ENCODE data around the gene MXD3. TPM values are rescaled to one million over a fixed set of nuclear protein-coding genes. Genes with fewer than 3 reads are reported as not detected.

Gene MXD3
- total and polyA plus RNA-seq, 2 of the 4 experiments (the other 2 are of a cell fraction): 7.3 to 12.9 TPM

DNA sequence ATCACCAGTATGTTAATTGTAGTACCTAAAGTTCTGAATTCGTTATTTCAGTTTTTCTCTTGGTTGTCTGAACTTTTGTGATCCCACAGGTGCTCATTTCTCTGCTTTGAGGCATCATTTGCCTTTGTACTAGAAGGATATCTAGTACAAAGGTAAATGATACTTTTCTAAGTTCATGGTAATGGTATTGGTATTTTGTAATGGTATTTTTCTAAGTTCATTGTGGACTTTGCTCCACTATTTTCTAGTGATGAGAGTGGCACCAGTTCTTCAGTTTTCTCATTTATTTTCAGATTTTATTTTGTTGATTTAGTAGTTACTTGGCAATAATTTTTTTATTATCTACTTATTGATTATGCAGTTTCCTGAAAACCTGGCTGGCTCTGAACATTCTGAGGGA lies 50.2 kb downstream of the MXD3 start:
- dilution Hi-C loops (cut with HindIII; ENCODE audit: low sequenced_read_pairs, unreplicated experiment) (no loop called here), in situ Hi-C loops (cut with MboI; ENCODE audit: low sequenced_read_pairs) (no loop called here), intact Hi-C loops (cut with micrococcal nuclease) (no loop called here)
- CTCF ChIA-PET: no interaction called here
- peaks cover 6% of the 10 kb centered on the region; the same call in 1 of the 2 replicates for H3K9me1 ChIP-seq (ENCODE audit: insufficient read depth, low read length)
- H4K8ac ChIP-seq (ENCODE audit: low read depth in 2 of 2, low read length in 2 of 2): no peak overlapping the region
- no peak overlapping the region for H3K4ac ChIP-seq (ENCODE audit: low read depth, low read length)
- no peak overlapping the region for H4K91ac ChIP-seq (ENCODE audit: insufficient read depth, low read depth, low read length)
- ATAC-seq (ENCODE audit: low read depth) (no peak), DNase-seq (no peak)
- H2BK120ac ChIP-seq (ENCODE audit: low read depth, low read length): no peak overlapping the region
- H3K27me3 ChIP-seq (ENCODE audit: control insufficient read depth, insufficient read depth, low read length): no peaks in the 10 kb centered on the region
- H3K9ac ChIP-seq (ENCODE audit: low read depth, low read length): no peak overlapping the region
- TF ChIP-seq RFX5 (IDR thresholded peaks at IDR 0.05; ENCODE audit: low read depth, low read length): no peak
- TF ChIP-seq MAZ (IDR thresholded peaks at IDR 0.05; ENCODE audit: borderline replicate concordance, low read depth, low read length): no peak
- TF ChIP-seq MXI1 (IDR thresholded peaks at IDR 0.05; ENCODE audit: borderline replicate concordance, low read depth, low read length): no peak
- TF ChIP-seq, protein P1, sequence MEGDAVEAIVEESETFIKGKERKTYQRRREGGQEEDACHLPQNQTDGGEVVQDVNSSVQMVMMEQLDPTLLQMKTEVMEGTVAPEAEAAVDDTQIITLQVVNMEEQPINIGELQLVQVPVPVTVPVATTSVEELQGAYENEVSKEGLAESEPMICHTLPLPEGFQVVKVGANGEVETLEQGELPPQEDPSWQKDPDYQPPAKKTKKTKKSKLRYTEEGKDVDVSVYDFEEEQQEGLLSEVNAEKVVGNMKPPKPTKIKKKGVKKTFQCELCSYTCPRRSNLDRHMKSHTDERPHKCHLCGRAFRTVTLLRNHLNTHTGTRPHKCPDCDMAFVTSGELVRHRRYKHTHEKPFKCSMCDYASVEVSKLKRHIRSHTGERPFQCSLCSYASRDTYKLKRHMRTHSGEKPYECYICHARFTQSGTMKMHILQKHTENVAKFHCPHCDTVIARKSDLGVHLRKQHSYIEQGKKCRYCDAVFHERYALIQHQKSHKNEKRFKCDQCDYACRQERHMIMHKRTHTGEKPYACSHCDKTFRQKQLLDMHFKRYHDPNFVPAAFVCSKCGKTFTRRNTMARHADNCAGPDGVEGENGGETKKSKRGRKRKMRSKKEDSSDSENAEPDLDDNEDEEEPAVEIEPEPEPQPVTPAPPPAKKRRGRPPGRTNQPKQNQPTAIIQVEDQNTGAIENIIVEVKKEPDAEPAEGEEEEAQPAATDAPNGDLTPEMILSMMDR (conservative IDR thresholded peaks at IDR 0.05; ENCODE audit: low read depth, low read length): no peak
- no peak for TF ChIP-seq USF2 (IDR thresholded peaks at IDR 0.05; ENCODE audit: low read depth, low read length)
- TF ChIP-seq BHLHE40 (IDR thresholded peaks at IDR 0.05; ENCODE audit: low read depth, low read length): no peak
- TF ChIP-seq, protein P2, sequence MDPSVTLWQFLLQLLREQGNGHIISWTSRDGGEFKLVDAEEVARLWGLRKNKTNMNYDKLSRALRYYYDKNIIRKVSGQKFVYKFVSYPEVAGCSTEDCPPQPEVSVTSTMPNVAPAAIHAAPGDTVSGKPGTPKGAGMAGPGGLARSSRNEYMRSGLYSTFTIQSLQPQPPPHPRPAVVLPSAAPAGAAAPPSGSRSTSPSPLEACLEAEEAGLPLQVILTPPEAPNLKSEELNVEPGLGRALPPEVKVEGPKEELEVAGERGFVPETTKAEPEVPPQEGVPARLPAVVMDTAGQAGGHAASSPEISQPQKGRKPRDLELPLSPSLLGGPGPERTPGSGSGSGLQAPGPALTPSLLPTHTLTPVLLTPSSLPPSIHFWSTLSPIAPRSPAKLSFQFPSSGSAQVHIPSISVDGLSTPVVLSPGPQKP (IDR thresholded peaks at IDR 0.05; ENCODE audit: borderline replicate concordance, low read depth, low read length): no peak
- TF ChIP-seq RCOR1 (IDR thresholded peaks at IDR 0.05; ENCODE audit: insufficient replicate concordance, low read length): no peak
- no peak for TF ChIP-seq FOS (IDR thresholded peaks at IDR 0.05; ENCODE audit: low read depth, low read length)
- no peak for TF ChIP-seq MAFK (IDR thresholded peaks at IDR 0.05; ENCODE audit: low read depth, low read length)
- no peak for TF ChIP-seq NFE2L2 (IDR thresholded peaks at IDR 0.05; ENCODE audit: low read depth, low read length)
- TF ChIP-seq CHD1 (IDR thresholded peaks at IDR 0.05; ENCODE audit: low read depth, low read length): no peak
- TF ChIP-seq POLR2A (IDR thresholded peaks at IDR 0.05; ENCODE audit: low read depth, low read length): no peak
- no peak for TF ChIP-seq SMC3 (IDR thresholded peaks at IDR 0.05; ENCODE audit: low read depth, low read length)
- TF ChIP-seq CEBPB (IDR thresholded peaks at IDR 0.05; ENCODE audit: low read depth, low read length): no peak
- no peak for TF ChIP-seq RAD21 (IDR thresholded peaks at IDR 0.05; ENCODE audit: low read length)
- no peak overlapping the region for H3K4me2 ChIP-seq (ENCODE audit: low read depth, low read length)
- H2AK9ac ChIP-seq (replicated peaks; ENCODE audit: low read depth, low read length, poor library complexity): no peak overlapping the region
- no peak overlapping the region for H2BK20ac ChIP-seq (ENCODE audit: low read depth, low read length)
- no peak overlapping the region for H2AK5ac ChIP-seq (ENCODE audit: low read depth, low read length)
- no TSS peak for BruUV-seq (replicated peaks)
- H3K14ac ChIP-seq (replicated peaks; ENCODE audit: low read depth, low read length): no peak overlapping the region
- peaks cover 42% of the 10 kb centered on the region for H3K36me3 ChIP-seq (ENCODE audit: control insufficient read depth, insufficient read depth, low read length)
- H3K9me3 ChIP-seq (ENCODE audit: control insufficient read depth, insufficient read depth, low read length): no peaks in the 10 kb centered on the region
- no peaks in the 10 kb centered on the region; the same call in 1 of the 2 replicates for H4K20me1 ChIP-seq (ENCODE audit: insufficient read depth, low read length)
- H3K56ac ChIP-seq (ENCODE audit: extremely low read depth, insufficient read depth, low read length): no peak overlapping the region
- no peaks in the 10 kb centered on the region for H3K4me1 ChIP-seq (ENCODE audit: control insufficient read depth, insufficient read depth, low read length)
- no peak overlapping the region for H4K5ac ChIP-seq (ENCODE audit: low read depth, low read length)
- H3K18ac ChIP-seq (ENCODE audit: low read depth, low read length): no peak overlapping the region
- no peak overlapping the region for H3K4me3 ChIP-seq (ENCODE audit: insufficient read depth, low read depth, low read length)
- no peak overlapping the region for H3K27ac ChIP-seq (ENCODE audit: insufficient read depth, low read length)
- H2BK15ac ChIP-seq (ENCODE audit: low read depth, low read length): no peak overlapping the region
- WGBS, 2 experiments (ENCODE audit: extremely low coverage in 2 of 2, insufficient read length in 1 of 2): no CpG with 5 or more reads among the region's 1 CpG
- POLR2A ChIA-PET (ENCODE audit: unreplicated experiment): no interaction called here
- peaks cover 3 to 15% of the 10 kb centered on the region in 2 experiments for H3K79me1 ChIP-seq (ENCODE audit: low read depth in 1 of 2, low read length in 2 of 2)
- no peak overlapping the region for H3K23ac ChIP-seq (ENCODE audit: low read depth, low read length)
- no peak overlapping the region for H2BK5ac ChIP-seq (ENCODE audit: low read depth, low read length, poor library complexity, severe bottlenecking)
- H2AFZ ChIP-seq (replicated peaks; ENCODE audit: low read length, poor library complexity): no peak overlapping the region
